Measurements from ENCODE around the gene COL16A1.

COL16A1 gene

GRCh38 chr1:31655756-31656155 lies 48.1 kb downstream of the COL16A1 start:
- no peak for TF ChIP-seq CTCF (IDR thresholded peaks at IDR 0.05)
- H3K4me3 ChIP-seq, result no peak overlapping the region
- no peak overlapping the region for H3K27ac ChIP-seq
- no peak for DNase-seq (ENCODE audit: low spot score)

GRCh38 chr1:31655104-31655503 lies 48.7 kb downstream of the COL16A1 start:
- no peak for TF ChIP-seq CTCF (IDR thresholded peaks at IDR 0.05)
- no peak for DNase-seq (ENCODE audit: low spot score)
- no peak overlapping the region for H3K27ac ChIP-seq
- H3K4me3 ChIP-seq, result no peak overlapping the region

GRCh38 chr1:31654474-31654776 lies 49.4 kb downstream of the COL16A1 start:
- DNase-seq (ENCODE audit: low spot score), result no peak
- H3K4me3 ChIP-seq, result no peak overlapping the region

GRCh38 chr1:31653717-31654473 lies 49.9 kb downstream of the COL16A1 start:
- H3K4me3 ChIP-seq, result no peak overlapping the region
- no peak for TF ChIP-seq CTCF (IDR thresholded peaks at IDR 0.05)
- DNase-seq (ENCODE audit: low spot score), result no peak
- H3K27ac ChIP-seq, result no peak overlapping the region

More at GRCh38 chr1:31654474-31654776, 49.4 kb downstream of the COL16A1 start:
- no peak for TF ChIP-seq CTCF (IDR thresholded peaks at IDR 0.05)
- H3K27ac ChIP-seq, result no peak overlapping the region

GRCh38 chr1:31652891-31653499 lies 50.8 kb downstream of the COL16A1 start:
- Histone ChIP-seq H3K4me3 (no peak overlapping the region), H3K27ac (no peak overlapping the region)
- no peak for DNase-seq (ENCODE audit: low spot score)
- TF ChIP-seq CTCF (IDR thresholded peaks at IDR 0.05), result no peak

- no peak for DNase-seq (ENCODE audit: low spot score)
- Histone ChIP-seq H3K27ac (peak overlapping the region in 1 of 2 donors; percentile 59), H3K4me3 (no peak overlapping the region)
- no peak for TF ChIP-seq CTCF (IDR thresholded peaks at IDR 0.05)
These were observed 52.1 kb downstream of the COL16A1 start for GRCh38 chr1:31651766-31652165.

GRCh38 chr1:31651089-31651420 lies 52.8 kb downstream of the COL16A1 start:
- no peak for TF ChIP-seq CTCF (IDR thresholded peaks at IDR 0.05)
- Histone ChIP-seq H3K4me3 (no peak overlapping the region), H3K27ac (peak overlapping the region in 1 of 2 donors; percentile 59)
- DNase-seq (ENCODE audit: low spot score), result no peak
